ENCODE data around the gene EML4.

DNA sequence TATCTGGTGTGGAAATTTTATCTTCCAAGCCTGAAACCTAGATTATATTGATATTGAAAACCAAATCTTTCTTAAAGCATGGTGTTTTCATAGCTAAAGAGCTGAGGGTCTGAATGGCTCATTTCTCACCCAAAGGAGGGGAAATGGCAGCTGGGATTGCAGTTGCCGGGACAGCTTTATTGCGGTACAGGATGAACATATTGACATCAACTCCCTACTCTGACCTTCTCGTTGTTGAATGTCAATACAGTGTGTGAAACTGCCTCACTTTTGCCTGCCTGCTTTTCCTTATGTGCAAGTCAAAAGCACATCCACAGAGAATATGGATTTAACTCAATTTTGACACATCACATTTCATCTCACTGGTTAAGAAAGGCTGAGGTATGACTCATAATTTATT is 195.5 kb downstream of the EML4 start:
- TF ChIP-seq EZH2 (IDR thresholded peaks at IDR 0.05) (no peak), POLR2AphosphoS5 (IDR thresholded peaks at IDR 0.05; ENCODE audit: borderline replicate concordance, low read depth, low read length) (no peak)

Measured in SK-N-MC (cell line).